Mesenchymal stem cell (in vitro differentiated cells and primary cell): ENCODE data around the gene LRP8.

Experiments
- DNase-seq: peaks from one replicate; pipeline ENCODE4 v3.0.0-alpha.2; 2013
- H2AFZ ChIP-seq: one replicate; pipeline ENCODE4 v1.6.1; 2013; ENCODE audit warnings: low read depth, mild to moderate bottlenecking, control low read depth, inconsistent platforms, low read length, moderate library complexity
- H2AK5ac ChIP-seq: 2 replicates; pipeline ENCODE4 v1.6.1; 2013; ENCODE audit warnings: low read length, moderate library complexity, mild to moderate bottlenecking, inconsistent platforms; ENCODE audit not compliant: severe bottlenecking
- H2BK120ac ChIP-seq: one replicate; pipeline ENCODE4 v1.6.1; 2013; ENCODE audit warnings: low read depth, mild to moderate bottlenecking, inconsistent platforms, low read length, moderate library complexity
- H2BK12ac ChIP-seq, 2 experiments: one replicate each; pipeline ENCODE4 v1.6.1; 2013; ENCODE audit warnings: inconsistent platforms in 2 of 2, low read length in 2 of 2, mild to moderate bottlenecking in 2 of 2, moderate library complexity in 2 of 2, control low read depth in 1 of 2
- H2BK15ac ChIP-seq: one replicate; pipeline ENCODE4 v1.6.1; 2013; ENCODE audit warnings: mild to moderate bottlenecking, low read depth, inconsistent platforms; ENCODE audit not compliant: poor library complexity, severe bottlenecking
- H2BK5ac ChIP-seq: 2 replicates; pipeline ENCODE4 v1.6.1; 2013; ENCODE audit warnings: low read depth, mild to moderate bottlenecking, low read length, control low read depth, inconsistent platforms; ENCODE audit not compliant: poor library complexity, severe bottlenecking
- H3K14ac ChIP-seq, 2 experiments: one replicate each; pipeline ENCODE4 v1.6.1; 2013; ENCODE audit warnings: inconsistent platforms in 2 of 2, low read length in 2 of 2, control low read depth in 1 of 2, mild to moderate bottlenecking in 1 of 2, moderate library complexity in 1 of 2
- H3K18ac ChIP-seq, 2 experiments: one replicate each; pipeline ENCODE4 v1.6.1; 2013; ENCODE audit warnings: inconsistent platforms in 2 of 2, low read length in 2 of 2, control low read depth in 1 of 2, low read depth in 1 of 2, mild to moderate bottlenecking in 1 of 2
- H3K23ac ChIP-seq, 2 experiments: one replicate each; pipeline ENCODE4 v1.6.1; 2013; ENCODE audit warnings: inconsistent platforms in 2 of 2, low read length in 2 of 2, mild to moderate bottlenecking in 2 of 2, moderate library complexity in 2 of 2, control low read depth in 1 of 2
- H3K27ac ChIP-seq: 2 replicates; pipeline ENCODE4 v1.5.1; 2013; ENCODE audit warnings: mild to moderate bottlenecking, moderate library complexity, low read length, control low read depth, inconsistent platforms; ENCODE audit not compliant: poor library complexity, severe bottlenecking
- H3K27me3 ChIP-seq, 2 experiments: 2 replicates each; pipeline versions ENCODE4 v1.6.1 to v1.7.0; 2013; ENCODE audit warnings: low read length in 2 of 2, mild to moderate bottlenecking in 2 of 2, moderate library complexity in 2 of 2, control low read depth in 1 of 2, inconsistent platforms in 1 of 2; ENCODE audit not compliant: control insufficient read depth in 1 of 2, insufficient read depth in 1 of 2
- H3K36me3 ChIP-seq, 2 experiments: 2 replicates each; pipeline versions ENCODE4 v1.6.1 to v1.7.0; 2013; ENCODE audit warnings: low read length in 2 of 2, control low read depth in 1 of 2, inconsistent platforms in 1 of 2, low read depth in 1 of 2, mild to moderate bottlenecking in 1 of 2; ENCODE audit not compliant: insufficient read depth in 2 of 2, control insufficient read depth in 1 of 2
- H3K4ac ChIP-seq, 2 experiments: one replicate each; pipeline ENCODE4 v1.6.1; 2013; ENCODE audit warnings: inconsistent platforms in 2 of 2, low read length in 2 of 2, mild to moderate bottlenecking in 2 of 2, moderate library complexity in 2 of 2, control low read depth in 1 of 2, low read depth in 1 of 2
- H3K4me1 ChIP-seq: 2 replicates; pipeline ENCODE4 v1.6.1; 2013; ENCODE audit warnings: low read depth, low read length, control low read depth; ENCODE audit not compliant: control insufficient read depth, insufficient read depth
- H3K4me2 ChIP-seq: 2 replicates; pipeline ENCODE4 v1.6.1; 2013; ENCODE audit warnings: low read length, mild to moderate bottlenecking, inconsistent platforms; ENCODE audit not compliant: poor library complexity, severe bottlenecking
- H3K4me3 ChIP-seq, 2 experiments: 2 replicates each; pipeline versions ENCODE4 v1.5.1 to v1.7.0; 2013; ENCODE audit warnings: low read length in 2 of 2, mild to moderate bottlenecking in 2 of 2, control low read depth in 1 of 2, low read depth in 1 of 2; ENCODE audit not compliant: insufficient read depth in 1 of 2
- H3K79me1 ChIP-seq: replicated peaks from 2 replicates; pipeline ENCODE4 v1.6.1; 2013; ENCODE audit warnings: mild to moderate bottlenecking, control low read depth, low read length, inconsistent platforms; ENCODE audit not compliant: poor library complexity, severe bottlenecking
- H3K9ac ChIP-seq: 2 replicates; pipeline ENCODE4 v1.7.0; 2013; ENCODE audit warnings: mild to moderate bottlenecking, low read length, moderate library complexity
- H3K9me3 ChIP-seq: 2 replicates; pipeline ENCODE4 v1.7.0; 2013; ENCODE audit warnings: mild to moderate bottlenecking, low read length; ENCODE audit not compliant: control insufficient read depth
- H4K8ac ChIP-seq: one replicate; pipeline ENCODE4 v1.6.1; 2013; ENCODE audit warnings: inconsistent platforms, mild to moderate bottlenecking, low read length, moderate library complexity
- H4K91ac ChIP-seq: one replicate; pipeline ENCODE4 v1.6.1; 2013; ENCODE audit warnings: mild to moderate bottlenecking, low read length, inconsistent platforms
- WGBS: methylation state at CpG from one replicate; pipeline ENCODE4 v1.1.7; 2013; ENCODE audit warnings: mixed read lengths; 5-methylcytosine and 5-hydroxymethylcytosine counted together

The LRP8 gene

DNA sequence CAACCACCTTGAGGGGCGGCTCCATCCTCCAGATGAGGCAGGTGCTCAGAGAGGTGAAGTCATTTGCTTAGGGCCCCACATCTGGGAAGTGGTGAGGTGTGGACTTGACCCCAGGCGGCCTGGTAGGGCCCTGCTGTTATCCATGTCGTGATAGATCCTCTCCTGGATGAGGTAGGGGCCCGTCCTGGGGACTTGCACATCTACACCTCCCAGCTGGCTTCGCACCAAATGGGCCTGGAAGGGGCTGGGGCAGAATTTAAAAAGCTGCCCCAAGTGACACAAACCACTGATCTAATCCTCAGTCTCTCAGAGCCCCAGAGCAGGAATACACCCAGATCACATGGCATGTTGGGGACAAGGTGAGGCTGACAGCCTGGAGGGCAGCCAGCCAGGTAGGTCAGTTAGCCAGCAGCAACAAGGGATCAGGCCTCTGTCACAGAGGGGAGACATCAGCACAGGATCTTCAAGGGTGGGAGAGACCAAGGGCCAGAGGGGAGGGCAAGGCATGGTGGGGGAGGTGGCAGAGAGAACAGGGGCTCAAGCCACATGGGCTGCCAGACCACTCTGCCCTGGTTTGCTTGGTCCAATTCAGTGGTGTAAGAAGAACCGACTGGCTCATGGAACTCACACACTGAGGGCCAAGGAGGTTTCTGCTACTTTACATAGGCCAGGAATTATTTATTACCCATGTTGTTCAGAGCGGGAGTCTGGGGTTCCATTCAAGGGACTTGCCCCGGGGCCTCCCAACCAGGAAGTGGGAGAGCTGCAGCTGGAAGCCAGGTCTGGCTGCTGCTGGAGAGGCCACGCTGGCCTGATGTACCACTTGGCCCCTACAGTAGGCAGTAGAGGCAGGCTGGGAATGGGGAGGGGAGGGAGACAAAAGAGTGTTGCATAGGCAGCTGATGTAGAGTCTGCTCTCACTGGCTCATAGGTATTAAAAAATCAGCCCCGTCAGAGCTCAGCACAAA, 12.1 kb downstream of the LRP8 start:
- WGBS: 75% methylated on average over 10 of the region's 10 CpGs
- H2AK5ac ChIP-seq: no peak overlapping the region
- no peak overlapping the region for H3K9ac ChIP-seq
- H2BK5ac ChIP-seq: no peak overlapping the region
- H2BK120ac ChIP-seq: no peak overlapping the region
- no peak overlapping the region for H3K4me2 ChIP-seq
- H3K79me1 ChIP-seq: peaks cover 21% of the 10 kb centered on the region
- H3K27ac ChIP-seq: no peak overlapping the region
- H3K14ac ChIP-seq: peak overlapping the region in 1 of 2 experiments; percentile 22
- H3K9me3 ChIP-seq: no peaks in the 10 kb centered on the region
- DNase-seq: peak; percentile 32
- peak overlapping the region; percentile 72 to 73 for H3K18ac ChIP-seq
- H2AFZ ChIP-seq: peak overlapping the region; percentile 30
- H3K23ac ChIP-seq: no peak overlapping the region
- peaks cover 3 to 32% of the 10 kb centered on the region in 2 experiments for H3K36me3 ChIP-seq
- no peak overlapping the region for H3K4me3 ChIP-seq
- peak overlapping the region in 1 of 2 experiments; percentile 50 for H2BK12ac ChIP-seq
- peak overlapping the region; percentile 30 for H4K8ac ChIP-seq
- peaks cover 8% of the 10 kb centered on the region for H3K4me1 ChIP-seq
- H3K4ac ChIP-seq: peak overlapping the region in 1 of 2 experiments; percentile 19
- H3K27me3 ChIP-seq: no peaks in the 10 kb centered on the region
- peak overlapping the region; percentile 10 for H4K91ac ChIP-seq
- H2BK15ac ChIP-seq: no peak overlapping the region

DNA sequence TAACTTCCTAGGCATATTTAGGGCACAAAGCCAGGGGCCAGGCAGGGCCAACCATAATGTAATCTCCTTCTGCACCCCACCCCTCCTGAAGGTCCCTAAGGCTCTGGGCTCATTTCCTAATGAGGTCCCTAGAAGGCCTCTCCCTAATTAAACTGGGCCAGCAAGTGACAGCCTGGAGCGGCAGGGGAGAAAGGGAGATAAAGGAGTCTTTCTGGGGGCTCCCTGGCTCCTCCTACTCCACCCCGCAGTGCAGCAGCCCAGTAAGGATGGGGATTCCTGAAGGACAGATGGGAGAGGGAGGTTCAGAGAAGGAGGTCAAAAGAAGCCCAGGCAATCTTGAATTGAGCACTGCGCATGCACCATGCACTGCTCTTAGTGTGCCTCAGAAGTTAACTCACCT, 12.8 kb downstream of the LRP8 start:
- no peak overlapping the region for H3K4me3 ChIP-seq
- H3K27ac ChIP-seq: no peak overlapping the region
- H3K79me1 ChIP-seq: peaks cover 22% of the 10 kb centered on the region
- DNase-seq: no peak
- peak overlapping the region; percentile 43 for H4K8ac ChIP-seq
- H3K4me1 ChIP-seq: peaks cover 8% of the 10 kb centered on the region
- H2AK5ac ChIP-seq: no peak overlapping the region
- peaks cover 3 to 28% of the 10 kb centered on the region in 2 experiments for H3K36me3 ChIP-seq
- no peak overlapping the region for H3K9ac ChIP-seq
- H3K23ac ChIP-seq: no peak overlapping the region
- H3K14ac ChIP-seq: no peak overlapping the region
- WGBS: 100% methylated on average over 3 of the region's 3 CpGs
- H2BK120ac ChIP-seq: no peak overlapping the region
- H2BK5ac ChIP-seq: no peak overlapping the region
- H2AFZ ChIP-seq: no peak overlapping the region
- H3K27me3 ChIP-seq: no peaks in the 10 kb centered on the region
- H2BK15ac ChIP-seq: no peak overlapping the region
- H3K4me2 ChIP-seq: no peak overlapping the region
- H2BK12ac ChIP-seq: no peak overlapping the region
- H3K18ac ChIP-seq: no peak overlapping the region
- no peaks in the 10 kb centered on the region for H3K9me3 ChIP-seq
- H4K91ac ChIP-seq: no peak overlapping the region
- no peak overlapping the region for H3K4ac ChIP-seq

DNA sequence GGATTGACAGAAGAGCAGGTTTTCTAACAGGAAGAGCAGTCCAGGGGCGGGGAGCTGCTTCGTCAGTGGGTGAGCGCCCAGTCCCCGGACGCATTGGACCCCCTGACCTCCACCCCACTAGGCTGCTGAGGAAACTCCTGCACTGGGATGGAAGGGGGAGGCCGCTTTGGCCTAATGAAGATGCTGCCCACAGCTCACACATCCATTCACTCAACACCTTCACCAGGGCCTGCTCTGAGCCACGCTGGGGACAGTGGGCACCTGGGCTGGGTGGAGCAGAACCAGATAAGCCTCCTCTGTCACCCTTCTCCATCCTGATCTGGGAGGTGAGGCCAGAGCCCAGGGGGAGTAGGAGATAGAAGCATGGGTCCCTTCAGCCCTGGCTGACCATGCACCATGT, 13.3 kb downstream of the LRP8 start:
- H3K79me1 ChIP-seq: peaks cover 22% of the 10 kb centered on the region
- no peak overlapping the region for H3K4me2 ChIP-seq
- H2BK15ac ChIP-seq: no peak overlapping the region
- H3K9me3 ChIP-seq: no peaks in the 10 kb centered on the region
- H2AK5ac ChIP-seq: no peak overlapping the region
- DNase-seq: no peak
- WGBS: 97% methylated on average over 5 of the region's 7 CpGs
- H3K4ac ChIP-seq: no peak overlapping the region
- no peak overlapping the region for H2BK12ac ChIP-seq
- H4K91ac ChIP-seq: peak overlapping the region; percentile 70
- no peak overlapping the region for H3K23ac ChIP-seq
- no peak overlapping the region for H3K9ac ChIP-seq
- H2BK120ac ChIP-seq: no peak overlapping the region
- H3K18ac ChIP-seq: no peak overlapping the region
- H3K27ac ChIP-seq: no peak overlapping the region
- H2BK5ac ChIP-seq: no peak overlapping the region
- H3K14ac ChIP-seq: no peak overlapping the region
- H3K36me3 ChIP-seq: peaks cover 3 to 23% of the 10 kb centered on the region in 2 experiments
- H3K4me3 ChIP-seq: peak overlapping the region in 1 of 2 experiments; percentile 4
- H2AFZ ChIP-seq: no peak overlapping the region
- no peaks in the 10 kb centered on the region for H3K27me3 ChIP-seq
- H3K4me1 ChIP-seq: peaks cover 12% of the 10 kb centered on the region
- H4K8ac ChIP-seq: peak overlapping the region; percentile 43

DNA sequence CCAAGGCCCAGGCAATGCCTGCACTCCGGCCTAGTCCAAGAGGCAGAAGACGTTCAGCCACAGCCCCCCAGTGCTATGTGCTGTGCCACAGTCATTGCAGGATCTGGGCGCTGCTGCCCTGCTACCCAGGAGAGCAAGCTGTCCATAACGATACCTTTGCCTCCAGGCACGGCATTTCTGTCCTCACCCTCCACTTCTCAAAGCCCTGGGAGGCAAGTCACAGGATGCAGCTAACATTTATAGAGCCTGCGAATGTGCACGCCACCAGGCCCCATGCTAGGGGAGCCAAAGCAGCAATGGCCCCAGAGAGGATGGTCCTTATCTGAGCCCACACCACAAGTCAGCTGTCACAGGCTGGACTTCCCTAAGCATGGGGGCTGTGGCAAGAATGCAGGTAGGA, 13.8 kb downstream of the LRP8 start:
- H2AK5ac ChIP-seq: no peak overlapping the region
- 90% methylated on average over 7 of the region's 7 CpGs for WGBS
- no peak overlapping the region for H2BK12ac ChIP-seq
- H3K9ac ChIP-seq: no peak overlapping the region
- no peak overlapping the region for H4K91ac ChIP-seq
- H3K4me2 ChIP-seq: no peak overlapping the region
- H3K9me3 ChIP-seq: no peaks in the 10 kb centered on the region
- H3K23ac ChIP-seq: no peak overlapping the region
- H3K4me1 ChIP-seq: peaks cover 15% of the 10 kb centered on the region
- H3K14ac ChIP-seq: no peak overlapping the region
- no peak overlapping the region for H3K27ac ChIP-seq
- no peak overlapping the region for H2AFZ ChIP-seq
- H2BK15ac ChIP-seq: no peak overlapping the region
- H3K18ac ChIP-seq: no peak overlapping the region
- H3K36me3 ChIP-seq: peaks cover 0 to 18% of the 10 kb centered on the region in 2 experiments
- no peak overlapping the region for H2BK120ac ChIP-seq
- peaks cover 19% of the 10 kb centered on the region for H3K79me1 ChIP-seq
- no peaks in the 10 kb centered on the region for H3K27me3 ChIP-seq
- no peak overlapping the region for H3K4me3 ChIP-seq
- no peak overlapping the region for H4K8ac ChIP-seq
- no peak overlapping the region for H3K4ac ChIP-seq
- no peak overlapping the region for H2BK5ac ChIP-seq
- no peak for DNase-seq
